Activated CD4-positive, alpha-beta T cell treated with anti-CD3 and anti-CD28 coated beads, Interleukin-2, amount 50 U/mL, for 48 hours (primary cell): ENCODE measurements around the gene ME1.
A peak's percentile ranks its signal among the peaks of the same experiment; 100 is the strongest.
"Not testable (repeated sequence)": the region's sequence is repeated elsewhere in the genome, so short reads cannot be mapped to it uniquely, and the experiment has no call there.

Experiments used
- DNase-seq, 2 experiments: peaks; one replicate each; pipeline ENCODE4 v3.0.0-alpha.2; 2020

The ME1 gene

DNA sequence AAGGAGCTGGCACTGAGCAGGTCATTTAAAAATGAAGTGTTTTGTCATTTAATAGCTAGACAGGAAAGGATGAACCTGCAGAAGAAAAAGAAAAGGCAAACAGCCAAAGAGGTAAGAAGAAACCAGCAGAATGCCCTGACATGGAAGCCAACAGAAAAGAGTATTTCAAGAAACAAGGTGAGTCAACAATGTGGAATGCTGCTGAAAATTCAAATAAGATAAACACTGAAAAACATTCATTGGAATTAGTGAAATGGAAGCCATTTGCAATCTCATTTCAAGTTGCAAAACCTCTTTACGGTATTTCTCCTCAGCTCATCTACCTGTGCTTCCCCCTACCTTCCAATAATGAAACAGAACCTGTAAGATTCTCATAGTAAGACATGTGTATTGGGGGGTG is 178.1 kb downstream of the ME1 start:
- no peak for DNase-seq

DNA sequence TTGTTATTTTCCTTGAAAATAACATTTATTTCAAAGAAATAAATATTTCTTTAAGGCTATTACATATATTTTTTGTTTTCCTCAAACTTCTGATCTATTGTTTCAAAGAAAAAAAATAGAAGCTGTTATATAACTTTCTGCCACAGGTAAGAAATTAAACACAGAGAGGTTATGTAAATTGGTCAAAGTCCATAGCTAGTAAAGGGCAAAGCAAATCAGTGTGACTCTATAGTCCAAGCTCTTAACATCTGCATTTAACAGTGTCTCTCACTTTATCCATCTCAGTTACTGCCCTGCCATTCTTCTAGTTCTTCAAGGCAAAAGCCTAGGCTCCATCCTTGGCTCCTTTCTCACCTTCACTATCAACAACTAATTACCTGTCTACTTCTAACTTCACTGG is 180.6 kb downstream of the ME1 start:
- no peak for DNase-seq

- DNase-seq, result no peak
Observed at GRCh38 chr6:83247471-83247870, 183.4 kb downstream of the ME1 start.

GRCh38 chr6:83231146-83231545 is 199.7 kb downstream of the ME1 start:
- no peak for DNase-seq

DNA sequence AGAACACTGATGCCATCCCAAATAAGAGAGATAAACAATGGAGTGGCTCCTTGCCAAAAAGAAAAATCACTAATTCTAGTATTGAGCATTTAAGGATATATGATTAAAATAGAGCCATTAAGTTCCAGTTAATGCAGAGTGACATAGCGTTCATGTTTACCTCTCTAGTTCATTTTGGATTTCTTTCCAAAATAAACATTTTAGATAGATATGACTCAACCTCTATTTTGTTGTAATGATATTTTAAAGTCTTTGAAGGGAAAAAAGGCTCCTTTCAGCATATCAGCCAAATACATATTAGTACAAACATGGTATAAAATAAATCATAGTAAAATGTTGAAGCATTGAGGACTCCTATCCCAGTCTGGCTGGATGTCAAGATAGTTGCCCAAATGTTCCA is 204.3 kb downstream of the ME1 start:
- no peak for DNase-seq

GRCh38 chr6:83221889-83222479 is 208.9 kb downstream of the ME1 start:
- no peak for DNase-seq

GRCh38 chr6:83221276-83221675 is 209.6 kb downstream of the ME1 start:
- DNase-seq, result no peak

DNA sequence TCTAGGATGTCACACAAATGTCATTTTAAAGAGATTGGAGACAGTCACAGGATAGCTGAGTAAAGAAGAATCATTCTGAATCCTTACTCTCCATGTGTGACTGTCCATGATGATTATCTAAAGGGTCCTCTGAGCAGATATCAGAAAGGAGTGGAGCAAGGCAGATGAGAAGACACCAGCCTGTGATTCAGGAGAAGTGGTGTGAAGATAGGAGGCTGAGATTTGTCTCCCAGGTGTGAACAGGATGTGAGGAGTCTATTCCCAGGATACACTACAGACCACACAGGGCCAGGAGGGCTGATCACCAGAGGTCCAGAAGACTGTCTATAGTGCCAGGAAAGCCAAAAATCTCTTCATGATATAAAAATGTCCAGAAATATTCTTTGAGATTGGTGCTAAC is 210.7 kb downstream of the ME1 start:
- DNase-seq, result no peak

DNA sequence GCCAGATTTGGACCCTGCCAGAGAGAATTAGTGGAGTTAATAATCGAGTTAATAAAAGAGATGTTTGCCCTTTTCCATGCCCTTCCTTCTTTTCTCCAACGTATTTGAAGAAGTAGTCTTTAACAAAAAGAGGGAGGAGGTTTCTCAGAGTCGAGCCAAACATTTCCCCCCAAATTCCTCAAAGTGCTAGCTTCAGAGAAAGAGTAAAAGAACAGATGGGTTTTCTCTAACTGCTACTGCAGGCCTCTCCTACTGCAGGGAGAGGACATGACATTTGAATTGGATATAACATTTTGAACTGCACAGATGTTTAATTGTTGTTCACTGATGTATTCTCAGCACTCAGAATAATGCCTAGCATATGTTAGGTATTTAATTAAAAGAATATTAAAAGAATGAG is 212.2 kb downstream of the ME1 start:
- no peak for DNase-seq

DNA sequence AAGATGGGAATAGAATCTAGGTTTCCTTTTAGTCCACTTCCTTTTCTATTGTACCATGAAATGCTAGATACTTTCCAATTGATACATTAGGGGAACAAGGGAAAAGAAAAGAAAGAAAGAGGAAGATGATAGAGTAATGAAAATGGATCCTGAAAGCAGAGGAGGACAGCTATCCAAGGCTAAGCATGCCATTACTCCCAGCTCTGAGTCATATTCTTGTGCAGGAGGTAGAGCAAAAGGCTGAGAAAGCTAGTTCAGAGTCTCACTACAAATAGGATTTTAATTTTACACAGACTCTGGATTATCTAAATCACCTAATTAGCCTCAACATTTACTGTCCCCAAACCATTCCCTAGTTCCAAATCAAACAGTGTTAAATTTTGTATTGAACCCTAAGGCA is 214.0 kb downstream of the ME1 start:
- DNase-seq, result no peak

- peak; percentile 49 to 59 for DNase-seq
Observed at GRCh38 chr6:83215131-83216047, 215.5 kb downstream of the ME1 start.

DNA sequence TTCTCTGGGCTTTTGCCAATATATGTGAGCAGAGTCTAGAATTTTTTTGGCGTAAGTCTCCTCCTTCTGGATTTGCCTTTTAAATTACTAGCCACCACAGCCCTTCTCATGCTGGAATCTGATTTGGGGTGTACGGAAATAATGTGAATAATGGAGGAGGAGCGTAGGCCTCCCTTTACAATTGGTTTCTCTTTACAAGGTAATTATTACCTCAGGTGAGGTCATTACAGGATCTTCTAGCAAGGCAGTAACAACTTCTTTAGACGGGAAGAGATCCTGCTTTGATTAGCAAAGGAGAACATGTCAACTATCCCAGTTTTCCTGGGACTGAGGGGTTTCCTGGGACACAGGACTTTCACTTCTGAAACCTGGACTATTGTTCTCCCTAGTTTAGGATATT is 228.8 kb downstream of the ME1 start:
- no peak for DNase-seq

- no peak for DNase-seq
Observed at GRCh38 chr6:83199863-83200225, 231.0 kb downstream of the ME1 start.

DNA sequence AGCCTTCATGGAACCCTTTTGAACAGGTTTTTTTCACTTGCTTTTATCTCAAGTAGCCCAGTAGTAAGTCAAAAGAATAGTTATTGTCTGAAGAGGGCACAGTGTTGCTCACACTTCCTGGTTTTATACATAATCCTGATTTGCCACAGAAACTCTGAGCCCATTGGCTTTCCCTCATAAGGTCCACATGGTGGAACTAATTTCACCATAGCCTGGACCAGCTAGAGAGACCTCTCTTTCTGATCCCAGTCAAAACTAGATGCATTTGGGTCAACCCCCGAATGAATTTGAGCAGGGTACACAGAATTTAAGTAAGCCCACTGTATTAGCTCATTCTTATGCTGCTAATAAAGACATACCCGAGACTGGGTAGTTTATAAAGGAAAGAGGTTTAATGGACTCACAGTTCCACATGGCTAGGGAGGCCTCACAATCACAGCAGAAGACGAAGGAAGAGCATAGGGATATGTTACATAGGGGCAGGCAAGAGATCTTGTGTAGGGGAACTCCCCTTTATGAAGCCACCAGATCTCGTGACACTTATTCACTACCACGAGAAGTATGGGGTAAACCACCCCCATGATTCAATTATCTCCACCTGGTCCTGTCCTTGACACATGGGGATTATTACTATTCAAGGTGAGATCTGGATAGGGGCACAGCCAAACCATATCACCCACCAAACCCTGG is 231.5 kb downstream of the ME1 start:
- no peak for DNase-seq

DNA sequence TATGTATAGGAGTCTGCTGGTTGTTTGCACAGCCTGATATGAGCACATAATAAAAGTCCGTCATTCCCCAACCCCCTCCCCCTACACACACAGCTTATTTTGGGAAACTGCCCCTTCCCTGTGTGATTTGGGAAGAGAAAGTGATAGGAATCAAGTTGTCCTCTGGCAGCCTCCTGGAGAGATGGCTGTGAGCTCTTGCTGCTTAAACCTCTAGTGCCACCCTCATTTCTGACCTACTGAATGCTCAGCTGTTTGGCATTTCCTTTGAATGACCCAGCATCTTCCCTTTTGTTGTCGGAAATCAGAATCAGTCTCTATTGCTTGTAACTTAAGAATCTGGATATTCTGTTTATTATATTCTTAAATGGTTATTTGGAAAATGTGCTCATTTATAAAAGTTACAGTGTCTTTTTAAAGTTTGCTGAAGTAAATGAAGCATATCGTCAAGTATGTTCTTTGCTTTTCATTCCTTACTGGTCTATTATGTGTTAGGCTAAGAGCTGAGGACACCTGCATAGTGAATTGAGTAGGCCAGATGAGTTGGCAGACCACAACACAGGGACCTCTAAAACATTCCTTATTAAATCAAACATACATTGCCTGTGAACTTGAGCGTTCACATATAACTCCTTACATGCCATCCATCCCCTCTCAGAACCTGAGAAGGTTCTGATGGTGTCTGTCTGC is 232.2 kb downstream of the ME1 start:
- no peak for DNase-seq

DNA sequence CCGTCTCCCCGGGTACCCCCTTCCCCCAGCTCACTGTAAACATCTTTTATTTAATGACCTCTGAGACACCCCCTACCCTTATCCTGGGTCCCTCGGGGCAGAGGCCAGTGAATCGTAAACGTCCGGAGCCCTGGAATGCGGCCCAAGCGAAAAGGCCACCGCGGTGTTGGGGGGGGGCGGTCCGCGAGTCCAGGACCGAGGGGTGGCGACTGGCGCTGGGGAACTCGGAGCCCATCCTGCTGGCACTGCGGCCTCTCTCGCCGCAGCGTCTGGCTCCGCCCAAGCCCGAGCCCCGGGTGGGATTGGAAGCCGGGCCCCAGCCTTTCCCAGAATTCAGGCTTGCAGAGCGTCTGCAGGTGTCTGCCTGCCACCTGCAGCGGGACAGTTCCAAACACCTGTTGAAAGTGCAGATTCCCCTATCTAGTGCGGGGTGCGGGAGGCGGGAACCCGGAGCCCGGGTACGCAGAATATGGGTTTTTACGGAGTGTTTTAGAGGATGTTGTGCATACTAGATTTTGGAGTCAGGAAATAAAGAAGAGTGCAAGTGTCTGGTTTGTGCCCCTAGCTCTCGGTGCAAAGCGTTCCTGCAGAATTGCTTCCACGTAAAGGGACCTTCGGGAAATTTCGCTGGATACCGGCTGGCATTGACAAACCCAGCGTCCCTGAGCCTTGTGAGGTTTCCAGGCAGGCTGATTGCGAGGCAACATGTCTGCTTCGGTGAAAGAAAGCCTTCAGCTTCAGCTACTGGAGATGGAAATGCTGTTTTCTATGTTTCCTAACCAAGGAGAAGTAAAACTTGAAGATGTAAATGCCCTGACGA is 236.9 kb downstream of the ME1 start:
- DNase-seq, result peak; percentile 15 to 24

GRCh38 chr6:83192871-83193746 is 237.7 kb downstream of the ME1 start, which contains the start of the genes PGM3 and RWDD2A:
Gene PGM3 (minus strand): TSS chr6:83193265. CDS start chr6:83191012, 2,253 bp downstream.
Gene RWDD2A (plus strand): TSS chr6:83193357. CDS start chr6:83194452, 1,095 bp downstream.
- peak; percentile 87 to 89 for DNase-seq

GRCh38 chr6:83192456-83192855 is 238.4 kb downstream of the ME1 start:
- DNase-seq, result no peak

- DNase-seq, result not testable (repeated sequence)
Observed at GRCh38 chr6:83191974-83192373, 238.9 kb downstream of the ME1 start.

GRCh38 chr6:83190626-83191025 is 240.2 kb downstream of the ME1 start:
- no peak for DNase-seq

DNA sequence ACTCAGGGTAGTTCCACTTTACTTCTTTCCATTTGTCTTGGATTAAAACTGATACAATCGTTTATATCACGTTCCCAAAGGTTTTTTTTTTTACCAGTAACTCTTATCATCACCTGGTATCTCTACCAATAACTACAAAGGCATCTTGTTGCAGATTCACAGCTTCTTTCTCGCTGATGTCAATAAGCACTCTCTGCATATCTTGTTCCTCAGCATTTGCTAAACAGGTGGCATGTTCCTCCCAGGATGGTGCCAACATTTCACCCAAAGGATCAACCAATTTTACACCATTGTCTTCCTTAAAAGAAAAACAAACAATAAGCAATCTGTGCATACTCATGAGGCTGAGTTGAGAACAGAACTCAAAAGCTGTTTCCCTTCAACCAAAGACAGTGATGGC is 242.3 kb downstream of the ME1 start:
- DNase-seq, result no peak
